HG03135 (cell line): ENCODE data around the gene LTB4R2.
A peak's percentile ranks its signal among the peaks of the same experiment; 100 is the strongest.

Source experiments
- ATAC-seq: cut with Tn5 transposase; IDR thresholded peaks from one replicate; pipeline ENCODE4 v1.9.1; 2021; ENCODE audit warnings: mild to moderate bottlenecking, moderate library complexity; ENCODE audit not compliant: unreplicated experiment

LTB4R2 gene

DNA sequence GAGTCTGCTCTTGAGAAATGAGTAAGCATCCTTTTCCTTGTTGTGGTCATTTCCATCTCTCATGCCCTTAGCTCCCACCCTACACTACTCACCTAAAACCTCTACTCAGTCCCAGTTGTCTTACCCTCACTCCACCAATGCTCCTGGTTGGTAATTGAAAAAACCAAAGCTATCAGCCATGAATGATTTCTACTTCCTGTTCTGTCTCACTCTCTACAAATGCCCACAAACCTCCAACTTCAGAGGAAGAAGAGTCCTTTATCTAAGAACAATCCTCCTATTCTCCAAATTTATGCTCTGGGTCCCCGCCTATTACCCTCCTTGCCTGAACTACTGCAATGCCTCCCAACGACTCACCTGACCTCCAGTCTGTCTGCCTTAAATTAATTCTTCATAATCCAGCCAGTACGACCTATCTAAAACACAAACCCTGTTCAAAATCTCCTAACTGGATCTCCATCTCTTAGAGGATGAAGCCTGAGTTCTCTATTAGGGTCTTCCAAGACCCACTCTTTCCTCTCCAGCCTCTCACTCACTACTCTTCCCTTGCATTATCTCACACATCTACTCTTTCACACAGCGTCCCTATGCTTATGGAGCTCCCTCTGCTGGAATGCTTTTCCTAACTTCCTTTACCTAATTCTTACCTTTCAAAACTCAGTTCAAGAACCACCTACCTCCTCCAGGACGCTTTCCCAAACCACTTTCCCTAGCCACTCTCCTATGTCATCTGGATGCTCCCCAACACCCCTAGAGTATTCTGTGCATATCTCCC lies 12.6 kb upstream of the LTB4R2 start:
- ATAC-seq, result peak; percentile 13

GRCh38 chr14:24298892-24299254 lies 11.1 kb upstream of the LTB4R2 start:
- no peak for ATAC-seq

- ATAC-seq, result peak; percentile 62
Measured at GRCh38 chr14:24299255-24300191, 10.4 kb upstream of the LTB4R2 start, which contains the start of the genes DHRS1 and NOP9. DHRS1 (minus strand) TSS chr14:24299780; CDS start chr14:24299106, 674 bp downstream. NOP9 (plus strand) TSS chr14:24299850; CDS start chr14:24299955, 105 bp downstream.

DNA sequence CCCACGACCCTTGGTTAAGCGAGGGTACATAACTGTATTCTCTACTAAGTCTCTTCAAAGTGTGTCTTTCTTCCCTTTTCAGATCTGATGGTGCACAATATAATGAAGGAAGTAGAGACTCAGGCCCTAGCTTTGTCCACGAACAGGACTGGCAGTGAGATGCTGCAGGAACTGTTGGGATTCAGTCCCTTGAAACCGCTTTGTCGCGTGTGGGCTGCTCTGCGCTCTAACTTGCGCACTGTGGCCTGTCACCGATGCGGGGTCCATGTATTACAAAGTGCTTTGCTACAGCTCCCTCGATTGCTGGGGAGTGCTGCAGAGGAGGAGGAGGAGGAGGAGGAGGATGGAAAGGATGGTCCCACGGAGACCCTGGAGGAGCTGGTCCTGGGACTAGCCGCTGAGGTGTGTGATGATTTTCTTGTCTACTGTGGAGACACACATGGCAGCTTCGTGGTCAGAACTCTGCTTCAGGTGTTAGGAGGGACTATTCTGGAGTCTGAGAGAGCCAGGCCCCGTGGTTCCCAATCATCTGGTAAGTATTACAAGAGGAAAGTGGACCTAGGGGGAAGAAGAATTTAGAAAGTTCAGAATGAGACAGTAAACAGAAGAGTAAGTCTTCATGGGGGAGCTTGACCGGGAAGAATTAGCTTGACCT lies 9.5 kb upstream of the LTB4R2 start:
- no peak for ATAC-seq

DNA sequence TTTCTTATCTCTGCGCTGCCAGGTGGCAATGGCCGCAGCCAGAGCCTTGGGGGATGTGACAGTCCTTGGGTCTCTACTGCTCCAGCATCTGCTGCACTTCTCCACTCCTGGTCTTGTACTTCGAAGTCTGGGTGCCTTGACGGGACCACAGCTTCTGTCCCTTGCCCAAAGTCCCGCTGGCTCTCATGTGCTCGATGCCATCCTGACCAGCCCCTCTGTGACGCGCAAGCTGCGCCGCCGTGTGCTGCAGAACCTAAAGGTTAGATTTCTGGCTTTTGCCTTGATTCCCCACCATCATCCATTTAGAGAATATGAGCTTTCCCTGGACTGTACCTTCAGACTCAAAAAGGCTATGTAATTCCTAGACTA lies 5.9 kb upstream of the LTB4R2 start:
- ATAC-seq, result no peak

DNA sequence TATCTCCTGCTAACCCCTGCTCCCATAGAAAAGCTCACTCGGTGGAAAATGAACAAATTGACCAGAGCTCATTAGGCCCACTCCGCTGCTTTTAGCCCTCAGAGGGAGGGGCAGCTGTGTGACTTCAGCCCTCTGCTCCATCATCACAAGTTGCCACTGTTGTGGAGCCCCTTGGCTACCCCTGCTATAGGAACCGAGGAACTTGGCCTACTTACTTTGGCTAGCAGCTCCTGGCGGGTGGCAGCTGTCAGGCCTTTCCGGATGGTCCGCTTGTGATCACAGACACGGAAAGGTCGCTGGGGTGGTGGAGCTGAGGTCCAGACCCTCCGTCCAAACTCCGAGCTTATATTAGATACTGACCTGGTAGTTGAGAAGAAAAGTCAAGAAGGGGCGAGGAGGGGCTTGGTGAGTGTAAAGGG lies 2.8 kb upstream of the LTB4R2 start:
- ATAC-seq, result no peak

GRCh38 chr14:24307575-24308341 lies 2.2 kb upstream of the LTB4R2 start, which contains the start of gene CIDEB:
CIDEB (minus strand) TSS chr14:24307977; CDS start chr14:24307858, 119 bp downstream.
- no peak for ATAC-seq

DNA sequence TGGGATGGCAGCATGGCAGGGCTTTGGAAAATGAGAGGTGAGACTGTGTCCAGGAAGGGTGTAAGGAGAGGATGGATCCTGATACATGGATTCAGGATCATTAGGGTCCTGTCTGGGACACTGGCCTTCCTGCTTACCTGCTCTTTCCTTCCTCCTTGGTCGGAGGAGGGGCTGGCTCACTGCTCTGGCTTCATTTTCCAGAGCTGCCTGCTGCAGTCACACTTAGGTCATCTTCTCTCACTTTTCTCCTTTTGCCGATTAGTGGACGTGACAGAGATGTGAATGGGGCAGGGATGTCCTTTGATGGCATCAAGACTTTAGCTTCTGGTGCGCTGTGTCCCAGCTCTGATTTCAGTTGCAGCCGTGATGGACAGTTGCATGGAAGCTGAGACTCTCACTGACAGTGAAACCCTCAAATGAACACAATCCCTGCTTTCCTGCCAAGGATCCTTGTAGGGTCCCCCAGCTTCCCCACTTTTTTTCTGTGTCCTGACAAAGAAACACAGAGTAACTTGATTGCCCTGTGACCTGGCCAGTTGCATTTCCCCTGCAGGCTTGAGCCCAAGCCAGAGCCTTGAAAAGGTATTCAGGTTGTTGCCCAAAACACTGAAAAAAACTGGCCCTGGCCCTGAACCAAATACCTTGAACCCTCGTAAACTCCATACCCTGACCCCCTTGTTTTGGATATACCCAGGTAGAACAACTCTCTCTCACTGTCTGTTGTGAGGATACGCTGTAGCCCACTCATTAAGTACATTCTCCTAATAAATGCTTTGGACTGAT lies 1.4 kb upstream of the LTB4R2 start:
- no peak for ATAC-seq

DNA sequence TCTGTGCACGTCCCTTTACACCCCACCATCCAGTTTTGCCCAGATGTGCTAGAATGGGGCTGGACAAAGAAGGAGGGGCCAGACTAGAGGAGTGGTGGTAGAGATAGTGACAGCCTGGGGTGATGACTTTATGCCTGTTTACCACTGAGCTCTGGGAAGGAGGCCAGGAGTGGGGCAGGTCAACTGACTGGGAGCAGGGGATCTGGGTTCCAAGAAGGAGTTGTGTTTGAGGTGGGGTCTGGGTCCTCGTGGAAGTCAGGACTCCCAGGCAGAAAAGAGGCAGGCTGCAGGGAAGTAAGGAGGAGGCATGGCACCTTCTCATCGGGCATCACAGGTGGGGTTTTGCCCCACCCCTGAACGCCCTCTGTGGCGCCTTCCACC lies 315 bp downstream of the LTB4R2 start:
- ATAC-seq, result no peak

DNA sequence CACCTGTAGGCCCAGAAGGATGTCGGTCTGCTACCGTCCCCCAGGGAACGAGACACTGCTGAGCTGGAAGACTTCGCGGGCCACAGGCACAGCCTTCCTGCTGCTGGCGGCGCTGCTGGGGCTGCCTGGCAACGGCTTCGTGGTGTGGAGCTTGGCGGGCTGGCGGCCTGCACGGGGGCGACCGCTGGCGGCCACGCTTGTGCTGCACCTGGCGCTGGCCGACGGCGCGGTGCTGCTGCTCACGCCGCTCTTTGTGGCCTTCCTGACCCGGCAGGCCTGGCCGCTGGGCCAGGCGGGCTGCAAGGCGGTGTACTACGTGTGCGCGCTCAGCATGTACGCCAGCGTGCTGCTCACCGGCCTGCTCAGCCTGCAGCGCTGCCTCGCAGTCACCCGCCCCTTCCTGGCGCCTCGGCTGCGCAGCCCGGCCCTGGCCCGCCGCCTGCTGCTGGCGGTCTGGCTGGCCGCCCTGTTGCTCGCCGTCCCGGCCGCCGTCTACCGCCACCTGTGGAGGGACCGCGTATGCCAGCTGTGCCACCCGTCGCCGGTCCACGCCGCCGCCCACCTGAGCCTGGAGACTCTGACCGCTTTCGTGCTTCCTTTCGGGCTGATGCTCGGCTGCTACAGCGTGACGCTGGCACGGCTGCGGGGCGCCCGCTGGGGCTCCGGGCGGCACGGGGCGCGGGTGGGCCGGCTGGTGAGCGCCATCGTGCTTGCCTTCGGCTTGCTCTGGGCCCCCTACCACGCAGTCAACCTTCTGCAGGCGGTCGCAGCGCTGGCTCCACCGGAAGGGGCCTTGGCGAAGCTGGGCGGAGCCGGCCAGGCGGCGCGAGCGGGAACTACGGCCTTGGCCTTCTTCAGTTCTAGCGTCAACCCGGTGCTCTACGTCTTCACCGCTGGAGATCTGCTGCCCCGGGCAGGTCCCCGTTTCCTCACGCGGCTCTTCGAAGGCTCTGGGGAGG lies 985 bp downstream of the LTB4R2 start, which contains the start of gene LTB4R:
Gene LTB4R, plus strand, starts transcription at position 857 of the 959 bp plus-strand sequence. CDS start 4,150 bp downstream, outside the sequence.
- ATAC-seq, result peak; percentile 68

DNA sequence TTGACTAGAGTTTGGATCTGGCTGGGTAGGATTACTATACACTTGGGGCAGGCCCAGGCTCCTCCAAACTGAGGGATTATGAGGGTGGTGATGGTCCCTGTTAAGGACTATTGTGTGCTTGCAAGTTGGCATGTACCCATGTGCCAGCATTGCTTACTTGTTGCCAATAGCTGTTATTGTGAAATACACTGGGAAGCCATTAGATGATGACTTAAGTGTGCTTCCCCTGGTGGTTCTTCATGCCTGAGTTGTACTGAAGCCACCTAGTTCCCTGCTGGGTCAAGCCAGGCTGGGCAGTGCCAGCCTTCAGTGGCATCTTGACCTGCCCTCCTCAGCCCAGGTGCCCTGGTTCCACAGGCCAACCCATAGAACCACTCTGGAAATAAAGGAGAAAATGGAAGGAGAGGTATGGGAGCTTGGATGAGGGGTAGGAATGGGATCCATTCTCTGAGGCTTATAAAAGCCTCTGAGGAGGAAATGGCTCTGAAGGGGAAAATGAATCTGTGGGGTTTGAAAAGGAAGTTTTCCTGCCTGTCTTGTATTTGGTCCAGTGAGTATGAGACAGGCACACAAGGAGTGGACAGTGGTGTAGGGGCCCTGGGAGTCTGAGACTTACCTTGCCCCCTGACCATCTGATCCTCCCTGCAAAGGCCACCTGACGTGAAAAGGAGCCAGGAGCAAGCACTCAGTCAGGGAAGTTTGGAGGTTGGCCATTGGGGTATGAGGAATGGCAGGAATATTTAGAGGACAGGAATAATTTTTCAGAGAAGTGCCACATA lies 2.1 kb downstream of the LTB4R2 start:
- ATAC-seq, result no peak

GRCh38 chr14:24312736-24313507 lies 3.0 kb downstream of the LTB4R2 start:
- no peak for ATAC-seq

GRCh38 chr14:24313913-24314312 lies 4.0 kb downstream of the LTB4R2 start:
- no peak for ATAC-seq

- ATAC-seq, result no peak
Measured at GRCh38 chr14:24314377-24315193, 4.6 kb downstream of the LTB4R2 start.

- ATAC-seq, result no peak
Measured at GRCh38 chr14:24315243-24315806, 5.4 kb downstream of the LTB4R2 start.
